Left lung (tissue), 14 donors: Measurements from ENCODE around the gene LRIT2. TPM values are rescaled to one million over a fixed set of nuclear protein-coding genes. Genes with fewer than 3 reads are reported as not detected.

Experiments used
- ATAC-seq: fragments of 200-7000 bp; cut with Tn5 transposase; one replicate; pipeline ENCODE4 v1.9.1; 2020; ENCODE audit warnings: moderate library complexity
- DNase-seq, 4 donors: peaks; one replicate each; pipeline ENCODE4 v3.0.0-alpha.2; 2013 to 2020
- H3K27ac ChIP-seq, 2 donors: fragments of 200-600 bp; sonication (generic) in 1 of 2; one replicate each; pipeline versions ENCODE4 v1.5.0 to v1.8.0; 2020 to 2021
- H3K27me3 ChIP-seq, 2 donors: fragments of 200-600 bp; sonication (generic) in 1 of 2; one replicate each; pipeline versions ENCODE4 v1.5.0 to v1.8.0; 2020 to 2021
- H3K36me3 ChIP-seq, 2 donors: fragments of 200-600 bp; sonication (generic) in 1 of 2; one replicate each; pipeline versions ENCODE4 v1.5.0 to v1.8.0; 2020 to 2021
- H3K4me1 ChIP-seq, 2 donors: fragments of 200-600 bp; one replicate each; pipeline ENCODE4 v1.8.0; 2021
- H3K4me3 ChIP-seq, 2 donors: fragments of 200-600 bp; sonication (generic) in 1 of 2; one replicate each; pipeline versions ENCODE4 v1.5.0 to v1.8.0; 2020 to 2021; ENCODE audit warnings: mild to moderate bottlenecking in 1 of 2
- H3K9me3 ChIP-seq, 2 donors: fragments of 200-600 bp; sonication (generic) in 1 of 2; one replicate each; pipeline versions ENCODE4 v1.5.0 to v1.8.0; 2020 to 2021
- CTCF ChIP-seq, 2 donors: fragments of 200-600 bp; sonication (generic) in 1 of 2; IDR thresholded peaks; one replicate each; pipeline versions ENCODE4 v1.5.0 to v1.8.0; 2021; ENCODE audit warnings: antibody characterized with exemption in 2 of 2
- intact Hi-C, 2 donors: fragments of 100-400 bp; cut with DNase I; formaldehyde crosslinking; loops; one replicate each; pipeline versions ENCODE4 v1.11.2 to v1.14.2; 2022
- long read RNA-seq, 12 donors: library from polyadenylated mRNA in 2 of 12; unstranded in 2 of 12; transcript quantifications; one replicate each; pipeline ENCODE4 v2.0.0 and lab custom pipeline, GENCODE V29; 2019 to 2026
- polyA plus RNA-seq, 6 donors: library from polyadenylated mRNA; unstranded; fragments of 120-200 nt; gene quantifications; one replicate each; pipeline ENCODE4 v1.2.1, GENCODE V29; 2013; ENCODE audit not compliant: insufficient read length in 6 of 6
- total RNA-seq, 2 donors: library from RNA; stranded (reverse); fragmentation: NEBNext Ultra II Directional; extraction: Animal tissue kit (Norgen Biotek cat#: 25700); gene quantifications; one replicate each; pipeline ENCODE4 v1.2.1, GENCODE V29; 2021
- donor health status: DM: no; HTN: yes; CAD: no.
- donor health status: DM: no; HTN: no; CAD: no.

Gene LRIT2
- total RNA-seq (not detected), polyA plus RNA-seq (not detected)
- long read RNA-seq, donor 1, result 0 reads
- long read RNA-seq, donor 2, result 0 reads
- long read RNA-seq, donor 3, result 0 reads
- long read RNA-seq, donor 4, result 0 reads
- long read RNA-seq, donor 5, result 0 reads
- long read RNA-seq, donor 6, result 0 reads
- long read RNA-seq, donor 7, result 0 reads
- long read RNA-seq, donor 8, result 0 reads
- long read RNA-seq, donor 9, result 0 reads
- long read RNA-seq, donor 10, result 0 reads
- long read RNA-seq, donor 11, result 0 reads
- long read RNA-seq, donor 12, result 0 reads

- TF ChIP-seq CTCF (IDR thresholded peaks at IDR 0.05), result no peak
- no peak for ATAC-seq
- Histone ChIP-seq H3K36me3 (no peaks in the 10 kb centered on the region), H3K27ac (no peak within 1 kb of the TSS), H3K27me3 (peaks cover 0 to 21% of the 10 kb centered on the region in 2 donors), H3K4me1 (no peaks in the 10 kb centered on the region), H3K4me3 (no peak within 1 kb of the TSS), H3K9me3 (no peaks in the 10 kb centered on the region)
- intact Hi-C loops, result no loop called here
- DNase-seq, result no peak
Measured at GRCh38 chr10:84225427-84226173, at the start of gene LRIT2. Gene LRIT2, minus strand, starts transcription at chr10:84225544. Its CDS starts 24 bp downstream, at chr10:84225520.

GRCh38 chr10:84270708-84271107 lies 45.4 kb upstream of the LRIT2 start:
- ATAC-seq, result peak; percentile 83
- no peak for TF ChIP-seq CTCF (IDR thresholded peaks at IDR 0.05)
- no peak for DNase-seq
- Histone ChIP-seq H3K9me3 (no peaks in the 10 kb centered on the region), H3K27ac (no peak overlapping the region), H3K4me3 (no peak overlapping the region), H3K27me3 (no peaks in the 10 kb centered on the region), H3K4me1 (no peaks in the 10 kb centered on the region), H3K36me3 (no peaks in the 10 kb centered on the region)
- intact Hi-C loops, result loop anchor here in 1 of 2 donors (10.0 kb wide), 1 partner anchor 264 kb away; no protein-coding TSS in a partner anchor

GRCh38 chr10:84269773-84270172 lies 44.4 kb upstream of the LRIT2 start:
- no peaks in the 10 kb centered on the region for H3K4me1 ChIP-seq
- H3K9me3 ChIP-seq, result no peaks in the 10 kb centered on the region
- ATAC-seq (no peak), DNase-seq (no peak)
- TF ChIP-seq CTCF (IDR thresholded peaks at IDR 0.05), result no peak
- H3K27me3 ChIP-seq, result no peaks in the 10 kb centered on the region
- intact Hi-C loops, result loop anchor here (10.0 kb wide), 2 partner anchors 105 to 265 kb away; no protein-coding TSS in a partner anchor
- H3K36me3 ChIP-seq, result no peaks in the 10 kb centered on the region
- H3K27ac ChIP-seq, result no peak overlapping the region
- no peak overlapping the region for H3K4me3 ChIP-seq

- Histone ChIP-seq H3K27ac (no peak overlapping the region), H3K4me3 (no peak overlapping the region), H3K9me3 (no peaks in the 10 kb centered on the region), H3K4me1 (no peaks in the 10 kb centered on the region), H3K27me3 (peaks cover 0 to 3% of the 10 kb centered on the region in 2 donors), H3K36me3 (no peaks in the 10 kb centered on the region)
- DNase-seq, result no peak
- no peak for TF ChIP-seq CTCF (IDR thresholded peaks at IDR 0.05)
- intact Hi-C loops, result loop anchor here in 1 of 2 donors (10.0 kb wide), 1 partner anchor 106 kb away; no protein-coding TSS in a partner anchor
- ATAC-seq, result no peak
Measured at GRCh38 chr10:84269162-84269561, 43.8 kb upstream of the LRIT2 start.

- Histone ChIP-seq H3K4me1 (no peaks in the 10 kb centered on the region), H3K9me3 (no peaks in the 10 kb centered on the region), H3K27ac (no peak overlapping the region), H3K36me3 (no peaks in the 10 kb centered on the region), H3K4me3 (no peak overlapping the region), H3K27me3 (peaks cover 6 to 7% of the 10 kb centered on the region in 2 donors)
- ATAC-seq (peak; percentile 41), DNase-seq (peak in 1 of 4 donors; percentile 19)
- peak; percentile 33 to 38 for TF ChIP-seq CTCF (IDR thresholded peaks at IDR 0.05)
- intact Hi-C loops, result loop anchor here in 1 of 2 donors (10.0 kb wide), 1 partner anchor 107 kb away; no protein-coding TSS in a partner anchor
Measured at GRCh38 chr10:84267503-84268126, 42.3 kb upstream of the LRIT2 start.
